Liver (tissue), 9 donors: ENCODE results near the gene BDH1. TPM values are rescaled to one million over a fixed set of nuclear protein-coding genes. Genes with fewer than 3 reads are reported as not detected.

Experiments
- DNase-seq: peaks from one replicate; pipeline ENCODE4 v3.0.0-alpha.2; 2017; ENCODE audit warnings: low spot score
- H3K27ac ChIP-seq, 2 donors: one replicate each; pipeline ENCODE4 v1.7.0; 2013; ENCODE audit warnings: inconsistent platforms in 2 of 2, low read length in 2 of 2, control low read depth in 1 of 2, low read depth in 1 of 2, mild to moderate bottlenecking in 1 of 2
- H3K27me3 ChIP-seq, 4 donors: one replicate each; pipeline versions ENCODE4 v1.6.1 to v1.7.0; 2013; ENCODE audit warnings: low read length in 3 of 4, inconsistent platforms in 1 of 4, mild to moderate bottlenecking in 1 of 4, moderate library complexity in 1 of 4; ENCODE audit not compliant: control insufficient read depth in 4 of 4, insufficient read depth in 4 of 4
- H3K36me3 ChIP-seq, 4 donors: one replicate each; pipeline versions ENCODE4 v1.6.1 to v1.7.0; 2013; ENCODE audit warnings: low read length in 3 of 4, mild to moderate bottlenecking in 3 of 4, low read depth in 1 of 4, moderate library complexity in 1 of 4; ENCODE audit not compliant: control insufficient read depth in 4 of 4, insufficient read depth in 3 of 4
- H3K4me1 ChIP-seq, 4 donors: one replicate each; pipeline versions ENCODE4 v1.6.1 to v1.7.0; 2013; ENCODE audit warnings: low read length in 3 of 4, mild to moderate bottlenecking in 3 of 4, moderate library complexity in 1 of 4; ENCODE audit not compliant: control insufficient read depth in 4 of 4, insufficient read depth in 4 of 4
- H3K4me3 ChIP-seq, 3 donors: one replicate each; pipeline versions ENCODE4 v1.6.1 to v1.7.0; 2013; ENCODE audit warnings: low read length in 3 of 3, control low read depth in 1 of 3, low read depth in 1 of 3, mild to moderate bottlenecking in 1 of 3
- H3K9ac ChIP-seq, 2 donors: one replicate each; pipeline ENCODE4 v1.7.0; 2013; ENCODE audit warnings: low read length in 2 of 2, mild to moderate bottlenecking in 2 of 2, moderate library complexity in 2 of 2, control low read depth in 1 of 2, low read depth in 1 of 2
- H3K9me3 ChIP-seq, 4 donors: one replicate each; pipeline versions ENCODE4 v1.6.1 to v1.7.0; 2013; ENCODE audit warnings: low read length in 3 of 4; ENCODE audit not compliant: control insufficient read depth in 4 of 4
- EGR1 ChIP-seq, 2 donors: IDR thresholded peaks; 2 replicates each; pipeline ENCODE4 v1.6.1; 2016 to 2018; ENCODE audit warnings: antibody characterized with exemption in 2 of 2, low read depth in 2 of 2
- FOXA1 ChIP-seq: IDR thresholded peaks from 2 replicates; pipeline ENCODE4 v1.6.1; 2016; ENCODE audit warnings: antibody characterized with exemption
- GABPA ChIP-seq, 2 donors: IDR thresholded peaks in 1 of 2; conservative IDR thresholded peaks in 1 of 2; 2 replicates each; pipeline ENCODE4 v1.6.1; 2016; ENCODE audit warnings: antibody characterized with exemption in 2 of 2, mild to moderate bottlenecking in 1 of 2, moderate library complexity in 1 of 2
- HNF4A ChIP-seq, 2 donors: conservative IDR thresholded peaks; 2 replicates each; pipeline ENCODE4 v1.6.1; 2016; ENCODE audit warnings: antibody characterized with exemption in 2 of 2, mild to moderate bottlenecking in 2 of 2
- HNF4G ChIP-seq: IDR thresholded peaks from 2 replicates; pipeline ENCODE4 v1.6.1; 2016; ENCODE audit warnings: antibody characterized with exemption
- JUND ChIP-seq, 2 donors: IDR thresholded peaks; 2 replicates each; pipeline ENCODE4 v1.6.1; 2016; ENCODE audit warnings: antibody characterized with exemption in 2 of 2
- NR2F2 ChIP-seq: IDR thresholded peaks from 2 replicates; pipeline ENCODE4 v1.6.1; 2016; ENCODE audit warnings: antibody characterized with exemption
- RAD21 ChIP-seq, 2 donors: IDR thresholded peaks; 2 replicates each; pipeline ENCODE4 v1.6.1; 2016; ENCODE audit warnings: antibody characterized with exemption in 2 of 2, mild to moderate bottlenecking in 2 of 2
- TAF1 ChIP-seq: conservative IDR thresholded peaks from 2 replicates; pipeline ENCODE4 v1.6.1; 2016; ENCODE audit warnings: antibody characterized with exemption, mild to moderate bottlenecking
- YY1 ChIP-seq: IDR thresholded peaks from 2 replicates; pipeline ENCODE4 v1.6.1; 2016; ENCODE audit warnings: antibody characterized with exemption, mild to moderate bottlenecking
- WGBS: extraction: QIAGEN DNeasy Blood & Tissue Kit; methylation state at CpG from one replicate; pipeline ENCODE4 v1.1.7; 2013; 5-methylcytosine and 5-hydroxymethylcytosine counted together
- polyA plus RNA-seq, 2 donors: library from polyadenylated mRNA; stranded (reverse) in 1 of 2; unstranded in 1 of 2; fragments of 200-250 nt in 1 of 2; fragments of >200 nt in 1 of 2; fragmentation: Nextera tagmentation in 1 of 2; extraction: Ambion mirVana in 1 of 2; gene quantifications; one replicate each; pipeline versions ENCODE4 v1.2.1 to v1.2.3, GENCODE V29; 2013 to 2015
- total RNA-seq, 2 donors: library from RNA; depleted of rRNA; stranded (reverse); fragments of >200 nt; gene quantifications; one replicate each; pipeline ENCODE4 v1.2.3, GENCODE V29; 2014
- TF ChIP-seq, protein P1 (sequence below): fragments of 150-350 bp; IDR thresholded peaks from 2 replicates; pipeline ENCODE4 v1.5.1; 2017; ENCODE audit warnings: improper control_type of control experiment, low read depth, low read length; ENCODE audit not compliant: missing input control
- TF ChIP-seq, protein P2 (sequence below): IDR thresholded peaks from 2 replicates; pipeline ENCODE4 v1.6.1; 2016; ENCODE audit warnings: antibody characterized with exemption
- TF ChIP-seq, protein P3 (sequence below): IDR thresholded peaks from 2 replicates; pipeline ENCODE4 v1.6.1; 2016; ENCODE audit warnings: antibody characterized with exemption, mild to moderate bottlenecking
- donor health status: healthy.
- donor health status: healthy.
- donor health status: healthy.
- donor health status: healthy.
- donor health status: healthy.

Gene BDH1
- total and polyA plus RNA-seq, 4 donors = 49.4 to 268 (median 177) TPM

DNA sequence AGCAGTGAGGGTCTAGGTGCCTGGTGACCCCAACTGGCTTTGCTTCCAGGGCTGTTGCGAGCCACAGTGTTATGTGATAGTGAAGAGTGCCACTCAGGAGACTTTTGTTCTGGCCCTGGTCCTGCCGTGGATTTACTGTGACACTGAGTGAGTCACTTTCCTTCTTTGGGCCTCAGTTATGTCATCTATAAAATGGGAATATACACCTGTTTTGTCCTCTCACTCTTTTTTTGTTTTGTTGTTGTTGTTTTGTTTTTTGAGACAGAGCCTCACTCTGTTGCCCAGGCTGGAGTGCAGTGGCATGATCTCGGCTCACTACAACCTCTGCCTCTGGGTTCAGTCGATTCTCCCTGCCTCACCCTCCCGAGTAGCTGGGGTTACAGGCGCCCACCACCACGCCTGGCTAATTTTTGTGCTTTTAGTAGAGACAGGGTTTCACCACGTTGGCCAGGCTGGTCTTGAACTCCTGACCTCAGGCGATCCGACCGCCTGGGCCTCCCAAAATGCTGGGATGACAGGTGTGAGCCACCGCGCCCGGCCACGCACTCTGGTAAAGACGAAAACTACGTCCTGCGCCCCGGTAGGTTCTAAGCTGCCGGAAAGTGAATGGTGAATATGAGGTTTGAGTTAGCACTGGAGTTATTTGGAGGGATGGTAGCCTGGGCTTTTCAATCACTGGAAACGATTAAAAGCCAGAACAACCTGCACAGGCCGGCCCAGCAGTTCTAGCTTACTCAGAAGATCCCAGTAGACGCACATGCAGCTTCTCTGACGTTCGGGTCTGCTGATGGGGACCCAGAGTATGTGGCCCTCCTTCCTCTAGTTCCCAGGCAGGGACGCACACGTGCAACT is 46.6 kb downstream of the BDH1 start:
- no peak overlapping the region for H3K9ac ChIP-seq
- 85% methylated on average over 27 of the region's 27 CpGs for WGBS
- no peak for DNase-seq
- H3K27ac ChIP-seq = no peak overlapping the region
- H3K4me1 ChIP-seq = peaks cover 0 to 12% (median 6%) of the 10 kb centered on the region in 4 donors
- H3K9me3 ChIP-seq = no peaks in the 10 kb centered on the region
- peaks cover 1 to 14% (median 11%) of the 10 kb centered on the region in 4 donors for H3K36me3 ChIP-seq
- TF ChIP-seq NR2F2 = no peak
- no peak for TF ChIP-seq YY1
- no peak for TF ChIP-seq TAF1
- TF ChIP-seq, protein P1, sequence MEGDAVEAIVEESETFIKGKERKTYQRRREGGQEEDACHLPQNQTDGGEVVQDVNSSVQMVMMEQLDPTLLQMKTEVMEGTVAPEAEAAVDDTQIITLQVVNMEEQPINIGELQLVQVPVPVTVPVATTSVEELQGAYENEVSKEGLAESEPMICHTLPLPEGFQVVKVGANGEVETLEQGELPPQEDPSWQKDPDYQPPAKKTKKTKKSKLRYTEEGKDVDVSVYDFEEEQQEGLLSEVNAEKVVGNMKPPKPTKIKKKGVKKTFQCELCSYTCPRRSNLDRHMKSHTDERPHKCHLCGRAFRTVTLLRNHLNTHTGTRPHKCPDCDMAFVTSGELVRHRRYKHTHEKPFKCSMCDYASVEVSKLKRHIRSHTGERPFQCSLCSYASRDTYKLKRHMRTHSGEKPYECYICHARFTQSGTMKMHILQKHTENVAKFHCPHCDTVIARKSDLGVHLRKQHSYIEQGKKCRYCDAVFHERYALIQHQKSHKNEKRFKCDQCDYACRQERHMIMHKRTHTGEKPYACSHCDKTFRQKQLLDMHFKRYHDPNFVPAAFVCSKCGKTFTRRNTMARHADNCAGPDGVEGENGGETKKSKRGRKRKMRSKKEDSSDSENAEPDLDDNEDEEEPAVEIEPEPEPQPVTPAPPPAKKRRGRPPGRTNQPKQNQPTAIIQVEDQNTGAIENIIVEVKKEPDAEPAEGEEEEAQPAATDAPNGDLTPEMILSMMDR = no peak
- TF ChIP-seq FOXA1 = no peak
- TF ChIP-seq JUND (IDR thresholded peaks at IDR 0.05) = no peak
- no peaks in the 10 kb centered on the region for H3K27me3 ChIP-seq
- no peak overlapping the region for H3K4me3 ChIP-seq

DNA sequence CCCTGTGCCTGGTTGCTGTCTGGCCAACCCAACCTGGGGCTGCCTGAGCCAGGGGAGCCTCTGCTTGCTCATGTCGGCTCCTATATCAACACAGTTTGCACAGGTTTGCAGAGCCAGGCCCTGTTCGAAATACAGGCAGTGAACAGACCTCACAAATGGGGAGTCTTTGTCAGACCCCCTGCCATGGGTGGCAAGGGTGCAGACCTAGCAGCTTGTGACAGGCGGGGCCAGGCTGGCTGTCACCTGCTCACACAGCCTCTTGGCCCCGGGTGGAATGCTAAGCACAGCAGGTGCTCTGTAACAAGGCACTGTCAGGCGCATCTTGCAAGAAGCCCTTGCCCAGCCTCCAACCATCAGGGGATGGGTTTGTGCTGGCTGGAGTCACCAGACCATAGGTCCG is 47.3 kb downstream of the BDH1 start:
- no peak for DNase-seq
- no peak overlapping the region for H3K27ac ChIP-seq
- no peaks in the 10 kb centered on the region for H3K9me3 ChIP-seq
- peaks cover 0 to 12% (median 6%) of the 10 kb centered on the region in 4 donors for H3K4me1 ChIP-seq
- peaks cover 1 to 11% (median 9%) of the 10 kb centered on the region in 4 donors for H3K36me3 ChIP-seq
- no peaks in the 10 kb centered on the region for H3K27me3 ChIP-seq
- TF ChIP-seq, protein P2, sequence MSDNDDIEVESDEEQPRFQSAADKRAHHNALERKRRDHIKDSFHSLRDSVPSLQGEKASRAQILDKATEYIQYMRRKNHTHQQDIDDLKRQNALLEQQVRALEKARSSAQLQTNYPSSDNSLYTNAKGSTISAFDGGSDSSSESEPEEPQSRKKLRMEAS = no peak
- TF ChIP-seq JUND (IDR thresholded peaks at IDR 0.05) (no peak), FOXA1 (no peak), YY1 (no peak), RAD21 (IDR thresholded peaks at IDR 0.05) (no peak), TAF1 (no peak), HNF4A (conservative IDR thresholded peaks at IDR 0.05) (no peak), HNF4G (no peak), GABPA (IDR thresholded peaks at IDR 0.05 in 1 of 2, conservative IDR thresholded peaks at IDR 0.05 in 1 of 2) (no peak), EGR1 (IDR thresholded peaks at IDR 0.05; ENCODE audit: low read depth in 2 of 2) (no peak)
- TF ChIP-seq, protein P3, sequence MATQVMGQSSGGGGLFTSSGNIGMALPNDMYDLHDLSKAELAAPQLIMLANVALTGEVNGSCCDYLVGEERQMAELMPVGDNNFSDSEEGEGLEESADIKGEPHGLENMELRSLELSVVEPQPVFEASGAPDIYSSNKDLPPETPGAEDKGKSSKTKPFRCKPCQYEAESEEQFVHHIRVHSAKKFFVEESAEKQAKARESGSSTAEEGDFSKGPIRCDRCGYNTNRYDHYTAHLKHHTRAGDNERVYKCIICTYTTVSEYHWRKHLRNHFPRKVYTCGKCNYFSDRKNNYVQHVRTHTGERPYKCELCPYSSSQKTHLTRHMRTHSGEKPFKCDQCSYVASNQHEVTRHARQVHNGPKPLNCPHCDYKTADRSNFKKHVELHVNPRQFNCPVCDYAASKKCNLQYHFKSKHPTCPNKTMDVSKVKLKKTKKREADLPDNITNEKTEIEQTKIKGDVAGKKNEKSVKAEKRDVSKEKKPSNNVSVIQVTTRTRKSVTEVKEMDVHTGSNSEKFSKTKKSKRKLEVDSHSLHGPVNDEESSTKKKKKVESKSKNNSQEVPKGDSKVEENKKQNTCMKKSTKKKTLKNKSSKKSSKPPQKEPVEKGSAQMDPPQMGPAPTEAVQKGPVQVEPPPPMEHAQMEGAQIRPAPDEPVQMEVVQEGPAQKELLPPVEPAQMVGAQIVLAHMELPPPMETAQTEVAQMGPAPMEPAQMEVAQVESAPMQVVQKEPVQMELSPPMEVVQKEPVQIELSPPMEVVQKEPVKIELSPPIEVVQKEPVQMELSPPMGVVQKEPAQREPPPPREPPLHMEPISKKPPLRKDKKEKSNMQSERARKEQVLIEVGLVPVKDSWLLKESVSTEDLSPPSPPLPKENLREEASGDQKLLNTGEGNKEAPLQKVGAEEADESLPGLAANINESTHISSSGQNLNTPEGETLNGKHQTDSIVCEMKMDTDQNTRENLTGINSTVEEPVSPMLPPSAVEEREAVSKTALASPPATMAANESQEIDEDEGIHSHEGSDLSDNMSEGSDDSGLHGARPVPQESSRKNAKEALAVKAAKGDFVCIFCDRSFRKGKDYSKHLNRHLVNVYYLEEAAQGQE = no peak
- TF ChIP-seq, protein P1 = no peak
- H3K4me3 ChIP-seq = no peak overlapping the region
- WGBS = 69% methylated on average over 6 of the region's 6 CpGs
- H3K9ac ChIP-seq = no peak overlapping the region
